Psoas muscle (tissue), 8 donors: ENCODE results near the gene APC. TPM values are rescaled to one million over a fixed set of nuclear protein-coding genes. Genes with fewer than 3 reads are reported as not detected.

Experiments used
- ATAC-seq, 4 donors: fragments of 200-7000 bp; cut with Tn5 transposase; one replicate each; pipeline ENCODE4 v1.9.1; 2020; ENCODE audit warnings: moderate library complexity in 3 of 4, mild to moderate bottlenecking in 2 of 4
- DNase-seq, 2 donors: peaks; one replicate each; pipeline ENCODE4 v3.0.0-alpha.2; 2020
- H3K27ac ChIP-seq: fragments of 200-600 bp; one replicate; pipeline ENCODE4 v1.8.0; 2022
- H3K27me3 ChIP-seq, 3 donors: fragments of 200-600 bp in 1 of 3; one replicate each; pipeline versions ENCODE4 v1.6.1 to v1.8.0; 2013 to 2022; ENCODE audit warnings: low read length in 2 of 3, mild to moderate bottlenecking in 2 of 3, moderate library complexity in 1 of 3; ENCODE audit not compliant: insufficient read depth in 3 of 3
- H3K36me3 ChIP-seq, 2 donors: fragments of 200-600 bp in 1 of 2; one replicate each; pipeline versions ENCODE4 v1.6.1 to v1.8.0; 2013 to 2022; ENCODE audit warnings: low read depth in 1 of 2, mild to moderate bottlenecking in 1 of 2, moderate library complexity in 1 of 2; ENCODE audit not compliant: insufficient read depth in 1 of 2
- H3K4me1 ChIP-seq: fragments of 200-600 bp; one replicate; pipeline ENCODE4 v1.8.0; 2022
- H3K4me3 ChIP-seq: fragments of 200-600 bp; one replicate; pipeline ENCODE4 v1.8.0; 2022; ENCODE audit warnings: mild to moderate bottlenecking
- H3K9me3 ChIP-seq: fragments of 200-600 bp; one replicate; pipeline ENCODE4 v1.8.0; 2022
- WGBS, 3 donors: extraction: QIAGEN DNeasy Blood & Tissue Kit; methylation state at CpG; one replicate each; pipeline versions ENCODE4 v1.1.6 to v1.1.7; 2013; 5-methylcytosine and 5-hydroxymethylcytosine counted together
- intact Hi-C, 2 donors: fragments of 100-400 bp; cut with DNase I; formaldehyde crosslinking; loops; one replicate each; pipeline versions ENCODE4 v1.11.0 to v1.14.2; 2022
- polyA plus RNA-seq, 3 donors: library from polyadenylated mRNA; stranded (reverse); fragments of 200-250 nt; gene quantifications; one replicate each; pipeline ENCODE4 v1.2.3, GENCODE V29; 2013
- total RNA-seq, 4 donors: library from RNA; stranded (reverse); fragmentation: NEBNext Ultra II Directional in 2 of 4; extraction: Animal tissue kit (Norgen Biotek cat#: 25700) in 2 of 4; gene quantifications; one replicate each; pipeline versions ENCODE4 v1.2.1 to v1.2.4, GENCODE V29; 2021 to 2023
- TF ChIP-seq, protein P1 (sequence below): fragments of 200-600 bp; IDR thresholded peaks from one replicate; pipeline ENCODE4 v1.8.0; 2022; ENCODE audit warnings: antibody characterized with exemption
- donor health status: healthy with polysubstance abuse.
- donor health status: DM: no; HTN: no; CAD: no; lungs with moderate emphysema.
- donor health status: Bipolar disorder and iron deficiency.
- donor health status: healthy.
- donor health status: DM: yes; HTN: yes; CAD: no.
- donor health status: DM: no; HTN: no; CAD: no.
- donor health status: DM: no; HTN: no; CAD: no.
- donor health status: DM: yes; HTN: yes; CAD: no.

The APC gene
- total and polyA plus RNA-seq, 7 donors: 5.2 to 37.0 (median 27.0) TPM

DNA sequence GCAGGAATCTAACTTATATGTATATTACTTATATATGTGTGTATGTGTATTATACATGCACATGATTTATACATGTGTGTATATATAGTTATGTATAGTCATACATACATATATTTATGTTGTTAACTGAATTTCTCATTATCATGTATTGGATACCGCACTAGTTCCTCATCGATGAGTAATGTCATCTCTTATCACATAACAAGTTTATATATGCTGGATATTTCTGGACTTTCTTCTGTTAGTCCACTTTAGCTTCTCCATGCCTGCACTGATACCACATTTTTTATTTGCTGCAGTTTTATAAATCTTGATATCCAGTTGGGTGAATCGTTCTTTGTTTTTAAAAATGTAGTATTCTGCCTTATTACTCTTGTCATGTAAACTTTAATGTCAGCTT is 50.2 kb downstream of the APC start:
- 94 to 96% (median 95%) methylated on average over 3 of the region's 3 CpGs for WGBS, 3 donors
- TF ChIP-seq, protein P1, sequence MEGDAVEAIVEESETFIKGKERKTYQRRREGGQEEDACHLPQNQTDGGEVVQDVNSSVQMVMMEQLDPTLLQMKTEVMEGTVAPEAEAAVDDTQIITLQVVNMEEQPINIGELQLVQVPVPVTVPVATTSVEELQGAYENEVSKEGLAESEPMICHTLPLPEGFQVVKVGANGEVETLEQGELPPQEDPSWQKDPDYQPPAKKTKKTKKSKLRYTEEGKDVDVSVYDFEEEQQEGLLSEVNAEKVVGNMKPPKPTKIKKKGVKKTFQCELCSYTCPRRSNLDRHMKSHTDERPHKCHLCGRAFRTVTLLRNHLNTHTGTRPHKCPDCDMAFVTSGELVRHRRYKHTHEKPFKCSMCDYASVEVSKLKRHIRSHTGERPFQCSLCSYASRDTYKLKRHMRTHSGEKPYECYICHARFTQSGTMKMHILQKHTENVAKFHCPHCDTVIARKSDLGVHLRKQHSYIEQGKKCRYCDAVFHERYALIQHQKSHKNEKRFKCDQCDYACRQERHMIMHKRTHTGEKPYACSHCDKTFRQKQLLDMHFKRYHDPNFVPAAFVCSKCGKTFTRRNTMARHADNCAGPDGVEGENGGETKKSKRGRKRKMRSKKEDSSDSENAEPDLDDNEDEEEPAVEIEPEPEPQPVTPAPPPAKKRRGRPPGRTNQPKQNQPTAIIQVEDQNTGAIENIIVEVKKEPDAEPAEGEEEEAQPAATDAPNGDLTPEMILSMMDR: no peak

DNA sequence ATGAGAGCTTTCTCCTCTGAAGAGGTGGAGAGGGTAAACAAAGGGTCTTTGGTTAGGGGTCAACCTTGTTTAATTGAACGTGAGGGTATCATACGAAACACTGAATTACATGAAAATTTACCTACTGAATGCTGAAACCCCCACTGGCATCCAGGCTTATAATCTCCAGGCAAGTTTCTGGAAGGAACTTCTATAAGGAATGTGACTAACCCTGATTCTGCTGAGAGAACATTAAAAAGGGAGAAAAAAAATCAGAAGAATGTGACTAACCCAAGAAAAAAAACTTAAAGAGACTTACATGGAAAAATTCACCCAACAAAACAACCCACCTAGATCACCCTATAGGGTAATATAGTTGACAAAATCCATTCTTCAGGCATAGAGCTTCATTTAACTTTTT is 55.5 kb downstream of the APC start:
- 93 to 98% (median 94%) methylated on average over 2 of the region's 2 CpGs for WGBS, 3 donors
- Histone ChIP-seq H3K27ac (no peak overlapping the region), H3K4me3 (no peak overlapping the region), H3K27me3 (no peaks in the 10 kb centered on the region), H3K4me1 (no peaks in the 10 kb centered on the region), H3K9me3 (no peaks in the 10 kb centered on the region), H3K36me3 (peaks cover 0 to 73% of the 10 kb centered on the region in 2 donors)
- DNase-seq (no peak), ATAC-seq (no peak)
- intact Hi-C loops: no loop called here
- TF ChIP-seq, protein P1: no peak

More for the DNA sequence above, 50.2 kb downstream of the APC start:
- intact Hi-C loops: no loop called here
- H3K36me3 ChIP-seq: peaks cover 0 to 42% of the 10 kb centered on the region in 2 donors
- H3K27me3 ChIP-seq: no peaks in the 10 kb centered on the region
- no peaks in the 10 kb centered on the region for H3K9me3 ChIP-seq
- DNase-seq (no peak), ATAC-seq (no peak)
- no peaks in the 10 kb centered on the region for H3K4me1 ChIP-seq
- no peak overlapping the region for H3K27ac ChIP-seq
- no peak overlapping the region for H3K4me3 ChIP-seq

DNA sequence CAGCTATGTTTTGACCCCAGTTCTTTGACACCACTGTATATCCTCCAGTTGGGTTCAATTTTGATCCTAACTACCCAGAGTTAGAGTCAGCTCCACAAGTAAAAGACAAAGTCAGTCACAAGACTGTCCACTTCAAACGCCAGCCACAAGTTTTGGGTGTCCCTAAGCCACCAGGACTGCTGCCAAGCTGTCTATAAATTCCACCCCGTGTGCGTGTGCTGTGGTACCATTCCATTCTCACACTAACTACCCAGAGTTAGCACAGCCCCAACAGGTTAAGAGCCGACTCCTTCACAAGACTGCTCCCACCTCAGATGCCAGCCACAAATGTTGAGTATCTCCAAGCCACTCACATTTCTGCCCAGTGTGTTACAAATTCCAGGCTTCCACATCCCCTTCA is 56.7 kb downstream of the APC start:
- Histone ChIP-seq H3K36me3 (peaks cover 0 to 77% of the 10 kb centered on the region in 2 donors), H3K27ac (no peak overlapping the region), H3K4me1 (no peaks in the 10 kb centered on the region), H3K9me3 (no peaks in the 10 kb centered on the region), H3K4me3 (no peak overlapping the region), H3K27me3 (no peaks in the 10 kb centered on the region)
- intact Hi-C loops: no loop called here
- 37 to 58% (median 37%) methylated on average over 4 of the region's 4 CpGs for WGBS, 3 donors
- TF ChIP-seq, protein P1: no peak
- DNase-seq (no peak), ATAC-seq (peak in 3 of 4 donors; percentile 52 to 65 (median 58))

DNA sequence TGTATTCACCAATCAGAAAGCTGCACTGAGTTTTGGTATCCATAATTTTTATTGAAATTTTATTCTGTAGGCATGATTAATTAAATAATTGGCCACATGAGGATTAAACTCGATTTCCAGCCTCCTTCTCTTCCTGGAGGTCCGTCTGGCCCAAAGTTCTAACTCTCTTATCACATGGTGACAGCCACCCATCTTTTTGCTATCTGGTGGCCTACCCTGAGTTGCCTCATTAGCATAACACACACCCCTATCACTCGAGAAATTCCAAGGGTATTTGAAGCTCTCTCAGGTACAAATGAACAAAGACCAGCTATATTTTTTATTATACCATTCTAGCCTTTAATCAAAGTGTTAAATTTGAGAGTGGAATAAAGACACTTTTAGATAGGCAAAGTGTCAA is 57.7 kb downstream of the APC start:
- H3K27ac ChIP-seq: no peak overlapping the region
- no peaks in the 10 kb centered on the region for H3K4me1 ChIP-seq
- 64 to 70% (median 66%) methylated on average over 3 of the region's 3 CpGs for WGBS, 3 donors
- H3K9me3 ChIP-seq: no peaks in the 10 kb centered on the region
- ATAC-seq (no peak), DNase-seq (no peak)
- H3K36me3 ChIP-seq: peaks cover 0 to 82% of the 10 kb centered on the region in 2 donors
- intact Hi-C loops: no loop called here
- no peak overlapping the region for H3K4me3 ChIP-seq
- TF ChIP-seq, protein P1: no peak
- no peaks in the 10 kb centered on the region for H3K27me3 ChIP-seq
